ENCODE measurements around the gene CAPZB. TPM values are rescaled to one million over a fixed set of nuclear protein-coding genes. Genes with fewer than 3 reads are reported as not detected.

The CAPZB gene
- total RNA-seq, 1 donor from 2014 or later, result 189 TPM

DNA sequence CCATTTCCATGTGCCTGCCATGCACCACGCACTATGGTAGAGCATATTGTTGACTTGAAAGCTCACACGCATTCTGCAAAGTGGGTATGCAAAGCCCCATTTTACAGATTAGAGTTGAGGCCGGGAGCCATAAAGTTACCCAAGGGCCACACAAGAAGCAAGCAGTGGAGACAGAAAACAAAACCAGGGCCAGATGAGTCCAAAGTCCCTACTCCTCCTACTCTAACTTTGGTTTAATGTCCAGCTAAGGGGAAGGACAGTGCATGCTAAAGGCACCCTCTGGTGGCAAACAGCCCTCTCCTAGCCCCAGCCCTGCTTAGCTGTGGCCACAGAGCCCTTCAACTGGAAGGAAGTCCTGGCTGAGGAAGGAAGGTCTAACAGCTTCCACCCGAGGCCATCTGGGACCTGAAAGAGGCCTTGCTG, 98.3 kb downstream of the CAPZB start:
- Mint-ChIP-seq H3K9me3 (ENCODE audit: low read depth) (no peaks in the 10 kb centered on the region), H3K36me3 (ENCODE audit: insufficient read depth) (peaks cover 8% of the 10 kb centered on the region), H3K4me3 (ENCODE audit: low read depth) (no peak overlapping the region), H3K4me1 (ENCODE audit: low read depth) (peaks cover 8% of the 10 kb centered on the region), H3K27ac (no peak overlapping the region), H3K27me3 (no peaks in the 10 kb centered on the region)
- TF ChIP-seq, protein P1, sequence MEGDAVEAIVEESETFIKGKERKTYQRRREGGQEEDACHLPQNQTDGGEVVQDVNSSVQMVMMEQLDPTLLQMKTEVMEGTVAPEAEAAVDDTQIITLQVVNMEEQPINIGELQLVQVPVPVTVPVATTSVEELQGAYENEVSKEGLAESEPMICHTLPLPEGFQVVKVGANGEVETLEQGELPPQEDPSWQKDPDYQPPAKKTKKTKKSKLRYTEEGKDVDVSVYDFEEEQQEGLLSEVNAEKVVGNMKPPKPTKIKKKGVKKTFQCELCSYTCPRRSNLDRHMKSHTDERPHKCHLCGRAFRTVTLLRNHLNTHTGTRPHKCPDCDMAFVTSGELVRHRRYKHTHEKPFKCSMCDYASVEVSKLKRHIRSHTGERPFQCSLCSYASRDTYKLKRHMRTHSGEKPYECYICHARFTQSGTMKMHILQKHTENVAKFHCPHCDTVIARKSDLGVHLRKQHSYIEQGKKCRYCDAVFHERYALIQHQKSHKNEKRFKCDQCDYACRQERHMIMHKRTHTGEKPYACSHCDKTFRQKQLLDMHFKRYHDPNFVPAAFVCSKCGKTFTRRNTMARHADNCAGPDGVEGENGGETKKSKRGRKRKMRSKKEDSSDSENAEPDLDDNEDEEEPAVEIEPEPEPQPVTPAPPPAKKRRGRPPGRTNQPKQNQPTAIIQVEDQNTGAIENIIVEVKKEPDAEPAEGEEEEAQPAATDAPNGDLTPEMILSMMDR (IDR thresholded peaks at IDR 0.05; ENCODE audit: unreplicated experiment), result no peak
- DNase-seq (ENCODE audit: low spot score, unreplicated experiment), result no peak

GRCh38 chr1:19385869-19386591, 99.3 kb downstream of the CAPZB start:
- no peaks in the 10 kb centered on the region for H3K9me3 Mint-ChIP-seq (ENCODE audit: low read depth)
- peak overlapping the region; percentile 35 for H3K27ac Mint-ChIP-seq
- peaks cover 9% of the 10 kb centered on the region for H3K36me3 Mint-ChIP-seq (ENCODE audit: insufficient read depth)
- no peak for DNase-seq (ENCODE audit: low spot score, unreplicated experiment)
- no peak overlapping the region for H3K4me3 Mint-ChIP-seq (ENCODE audit: low read depth)
- H3K4me1 Mint-ChIP-seq (ENCODE audit: low read depth), result peaks cover 8% of the 10 kb centered on the region
- no peaks in the 10 kb centered on the region for H3K27me3 Mint-ChIP-seq
- TF ChIP-seq, protein P1 (IDR thresholded peaks at IDR 0.05; ENCODE audit: unreplicated experiment), result no peak

GRCh38 chr1:19385221-19385620, 100.1 kb downstream of the CAPZB start:
- peaks cover 8% of the 10 kb centered on the region for H3K4me1 Mint-ChIP-seq (ENCODE audit: low read depth)
- H3K4me3 Mint-ChIP-seq (ENCODE audit: low read depth), result no peak overlapping the region

DNA sequence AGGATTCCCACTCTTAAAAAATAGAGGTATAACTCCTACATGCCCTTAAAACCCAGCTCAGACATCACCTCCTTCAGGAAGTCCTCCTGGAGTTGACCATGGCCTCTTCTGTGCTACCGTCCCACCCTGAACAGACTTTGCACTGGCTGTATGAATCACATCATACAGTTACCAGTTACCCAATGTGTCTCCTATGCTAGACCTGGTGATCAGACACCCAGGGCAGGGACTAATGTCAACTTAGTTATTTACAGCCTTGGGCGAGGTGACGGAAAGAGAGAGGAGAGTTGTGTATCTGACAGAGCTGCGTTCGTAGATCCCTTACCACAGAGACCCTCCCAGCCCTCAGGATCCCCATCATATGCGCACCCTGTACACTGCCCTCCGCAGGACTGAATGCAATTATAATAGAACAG, 100.6 kb downstream of the CAPZB start:
- Mint-ChIP-seq H3K4me3 (ENCODE audit: low read depth) (no peak overlapping the region), H3K27ac (peak overlapping the region; percentile 15), H3K9me3 (ENCODE audit: low read depth) (no peaks in the 10 kb centered on the region), H3K27me3 (no peaks in the 10 kb centered on the region), H3K36me3 (ENCODE audit: insufficient read depth) (peaks cover 8% of the 10 kb centered on the region), H3K4me1 (ENCODE audit: low read depth) (peaks cover 8% of the 10 kb centered on the region)
- TF ChIP-seq, protein P1 (IDR thresholded peaks at IDR 0.05; ENCODE audit: unreplicated experiment), result no peak
- DNase-seq (ENCODE audit: low spot score, unreplicated experiment), result no peak

More at GRCh38 chr1:19385221-19385620, 100.1 kb downstream of the CAPZB start:
- TF ChIP-seq, protein P1 (IDR thresholded peaks at IDR 0.05; ENCODE audit: unreplicated experiment), result no peak
- H3K27me3 Mint-ChIP-seq, result no peaks in the 10 kb centered on the region
- DNase-seq (ENCODE audit: low spot score, unreplicated experiment), result no peak
- no peaks in the 10 kb centered on the region for H3K9me3 Mint-ChIP-seq (ENCODE audit: low read depth)
- no peak overlapping the region for H3K27ac Mint-ChIP-seq
- H3K36me3 Mint-ChIP-seq (ENCODE audit: insufficient read depth), result peaks cover 9% of the 10 kb centered on the region

DNA sequence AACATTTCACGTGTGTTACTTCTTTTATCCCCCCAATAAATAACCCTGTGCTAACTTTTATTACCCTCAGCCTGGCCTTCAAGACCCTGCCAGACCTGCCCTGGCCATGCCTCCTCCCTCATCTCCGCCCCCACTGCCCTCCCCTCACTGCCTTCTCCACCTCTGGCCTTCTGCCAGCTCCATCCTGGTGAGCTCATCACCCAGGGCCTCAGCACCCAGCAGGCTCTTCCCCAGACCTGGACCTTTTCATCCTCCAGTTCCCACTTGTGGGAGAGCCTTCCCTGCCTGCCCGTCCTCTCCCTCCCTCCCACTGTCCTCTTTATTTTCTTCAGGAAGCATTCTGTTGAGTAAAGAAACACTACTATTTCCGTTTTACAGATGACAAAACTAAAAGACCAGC, 101.2 kb downstream of the CAPZB start:
- peaks cover 10% of the 10 kb centered on the region for H3K36me3 Mint-ChIP-seq (ENCODE audit: insufficient read depth)
- TF ChIP-seq, protein P1 (IDR thresholded peaks at IDR 0.05; ENCODE audit: unreplicated experiment), result no peak
- DNase-seq (ENCODE audit: low spot score, unreplicated experiment), result no peak
- no peak overlapping the region for H3K27ac Mint-ChIP-seq
- no peaks in the 10 kb centered on the region for H3K9me3 Mint-ChIP-seq (ENCODE audit: low read depth)
- H3K4me1 Mint-ChIP-seq (ENCODE audit: low read depth), result peaks cover 8% of the 10 kb centered on the region
- no peak overlapping the region for H3K4me3 Mint-ChIP-seq (ENCODE audit: low read depth)
- H3K27me3 Mint-ChIP-seq, result no peaks in the 10 kb centered on the region

Measured in progenitor cell of endocrine pancreas (in vitro differentiated cells).